ENCODE data around the gene PTGFRN.

- no peak for TF ChIP-seq EZH2 (optimal IDR thresholded peaks at IDR 0.05; ENCODE audit: low read depth, low read length)
- no peak for TF ChIP-seq CTCF (IDR thresholded peaks at IDR 0.05; ENCODE audit: low read length)
These were observed 126.3 kb downstream of the PTGFRN start for GRCh38 chr1:117036018-117036461.
